ENCODE data around the gene NEK6.

DNA sequence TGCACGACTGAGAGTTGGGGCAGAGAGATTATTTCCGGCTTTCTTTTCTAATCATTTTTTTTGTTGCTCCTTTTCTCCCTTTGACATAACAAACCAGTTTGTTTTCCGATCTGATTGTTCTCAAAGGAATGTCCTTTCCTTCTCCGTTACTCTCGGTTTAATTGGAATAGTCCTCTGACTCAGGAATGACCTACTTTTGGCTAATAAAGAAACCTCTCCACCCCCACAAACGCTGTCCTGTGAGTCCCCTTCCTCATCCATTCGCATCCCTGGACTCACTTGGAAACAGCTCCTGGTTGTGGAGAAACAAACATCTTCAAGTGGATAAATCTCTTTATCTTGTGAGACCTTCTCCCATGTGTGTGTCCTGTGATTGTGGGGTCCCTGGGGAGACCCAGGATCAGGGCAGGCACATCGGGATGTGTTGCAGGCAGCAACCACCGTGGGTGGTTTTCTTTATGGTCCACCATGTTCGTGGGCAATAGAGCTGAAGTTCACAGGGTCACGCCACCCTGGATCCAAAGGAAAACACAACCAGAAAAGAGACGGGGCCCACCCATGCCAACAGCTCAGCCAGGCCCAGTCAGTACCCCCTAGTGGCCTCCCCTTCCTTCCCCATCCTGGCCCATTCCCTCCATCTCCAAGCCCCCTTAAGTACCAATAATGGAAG, 45.2 kb upstream of the NEK6 start:
- TF ChIP-seq EZH2 (IDR thresholded peaks at IDR 0.05; ENCODE audit: borderline replicate concordance, low read depth, low read length) (no peak), KHSRP (IDR thresholded peaks at IDR 0.05) (no peak), POLR2AphosphoS5 (IDR thresholded peaks at IDR 0.05; ENCODE audit: control insufficient read depth, insufficient read depth, low read depth, low read length) (no peak), GATA2 (CRISPR knock-in tag; IDR thresholded peaks at IDR 0.05) (no peak), ZNF77 (CRISPR knock-in tag; IDR thresholded peaks at IDR 0.05) (no peak), SMC3 (conservative IDR thresholded peaks at IDR 0.05; ENCODE audit: insufficient read depth, low read depth, low read length) (no peak), RFX7 (CRISPR knock-in tag; IDR thresholded peaks at IDR 0.05) (no peak), KLF1 (tag; IDR thresholded peaks at IDR 0.05) (no peak)
- TF ChIP-seq, protein P1, sequence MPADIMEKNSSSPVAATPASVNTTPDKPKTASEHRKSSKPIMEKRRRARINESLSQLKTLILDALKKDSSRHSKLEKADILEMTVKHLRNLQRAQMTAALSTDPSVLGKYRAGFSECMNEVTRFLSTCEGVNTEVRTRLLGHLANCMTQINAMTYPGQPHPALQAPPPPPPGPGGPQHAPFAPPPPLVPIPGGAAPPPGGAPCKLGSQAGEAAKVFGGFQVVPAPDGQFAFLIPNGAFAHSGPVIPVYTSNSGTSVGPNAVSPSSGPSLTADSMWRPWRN (IDR thresholded peaks at IDR 0.05; ENCODE audit: low read depth): no peak
- TF ChIP-seq, protein P2, sequence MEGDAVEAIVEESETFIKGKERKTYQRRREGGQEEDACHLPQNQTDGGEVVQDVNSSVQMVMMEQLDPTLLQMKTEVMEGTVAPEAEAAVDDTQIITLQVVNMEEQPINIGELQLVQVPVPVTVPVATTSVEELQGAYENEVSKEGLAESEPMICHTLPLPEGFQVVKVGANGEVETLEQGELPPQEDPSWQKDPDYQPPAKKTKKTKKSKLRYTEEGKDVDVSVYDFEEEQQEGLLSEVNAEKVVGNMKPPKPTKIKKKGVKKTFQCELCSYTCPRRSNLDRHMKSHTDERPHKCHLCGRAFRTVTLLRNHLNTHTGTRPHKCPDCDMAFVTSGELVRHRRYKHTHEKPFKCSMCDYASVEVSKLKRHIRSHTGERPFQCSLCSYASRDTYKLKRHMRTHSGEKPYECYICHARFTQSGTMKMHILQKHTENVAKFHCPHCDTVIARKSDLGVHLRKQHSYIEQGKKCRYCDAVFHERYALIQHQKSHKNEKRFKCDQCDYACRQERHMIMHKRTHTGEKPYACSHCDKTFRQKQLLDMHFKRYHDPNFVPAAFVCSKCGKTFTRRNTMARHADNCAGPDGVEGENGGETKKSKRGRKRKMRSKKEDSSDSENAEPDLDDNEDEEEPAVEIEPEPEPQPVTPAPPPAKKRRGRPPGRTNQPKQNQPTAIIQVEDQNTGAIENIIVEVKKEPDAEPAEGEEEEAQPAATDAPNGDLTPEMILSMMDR (IDR thresholded peaks at IDR 0.05 in 2 of 3, conservative IDR thresholded peaks at IDR 0.05 in 1 of 3; ENCODE audit: insufficient read depth in 2 of 3, low read depth in 1 of 3, low read length in 3 of 3): no peak
- TF ChIP-seq, protein P3, sequence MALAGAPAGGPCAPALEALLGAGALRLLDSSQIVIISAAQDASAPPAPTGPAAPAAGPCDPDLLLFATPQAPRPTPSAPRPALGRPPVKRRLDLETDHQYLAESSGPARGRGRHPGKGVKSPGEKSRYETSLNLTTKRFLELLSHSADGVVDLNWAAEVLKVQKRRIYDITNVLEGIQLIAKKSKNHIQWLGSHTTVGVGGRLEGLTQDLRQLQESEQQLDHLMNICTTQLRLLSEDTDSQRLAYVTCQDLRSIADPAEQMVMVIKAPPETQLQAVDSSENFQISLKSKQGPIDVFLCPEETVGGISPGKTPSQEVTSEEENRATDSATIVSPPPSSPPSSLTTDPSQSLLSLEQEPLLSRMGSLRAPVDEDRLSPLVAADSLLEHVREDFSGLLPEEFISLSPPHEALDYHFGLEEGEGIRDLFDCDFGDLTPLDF (CRISPR knock-in tag; IDR thresholded peaks at IDR 0.05): no peak

Measured in K562 (cell line).